HCT116 (cell line): ENCODE measurements around the gene PDE4D. TPM values are rescaled to one million over a fixed set of nuclear protein-coding genes. Genes with fewer than 3 reads are reported as not detected.

Source experiments
- ATAC-seq: fragments of 200-7000 bp; cut with Tn5 transposase; 2 replicates; pipeline ENCODE4 v1.9.1; 2020; ENCODE audit warnings: mild to moderate bottlenecking, moderate library complexity
- BruUV-seq: library from RNA; stranded (reverse); fragments of 400-500 nt; replicated peaks from 2 replicates; lab custom pipeline; 2021; lab: Mats Ljungman, UMichigan
- CTCF ChIA-PET: fragments of 300-600 bp; sonication (Branson Sonifier 250); formaldehyde crosslinking; loops from one replicate; lab custom pipeline; 2021; ENCODE audit warnings: antibody characterized with exemption; lab: Charles Lee
- POLR2A ChIA-PET: fragments of 300-600, 350-600 bp; sonication (Branson Sonifier 250); formaldehyde crosslinking; loops from one replicate; lab custom pipeline; 2021; ENCODE audit warnings: antibody characterized with exemption; lab: Charles Lee
- RAD21 ChIA-PET, 2 experiments: fragments of 300-600 bp; sonication (Branson Sonifier 250); formaldehyde crosslinking; loops; one replicate each; lab custom pipeline; 2023; ENCODE audit warnings: low total read pairs in 2 of 2; ENCODE audit not compliant: uncharacterized antibody in 2 of 2, unreplicated experiment in 2 of 2, low non-redundant PET in 1 of 2; lab: Charles Lee
- DNase-seq: peaks from one replicate; pipeline ENCODE4 v3.0.0-alpha.2; 2010; ENCODE audit warnings: low read depth, low spot score
- H2AFZ ChIP-seq: fragments of 200-600 bp; shearing (Covaris generic), sonication (generic); 2 replicates; pipeline ENCODE4 v1.6.1; 2017; ENCODE audit warnings: low read depth, mixed run types, mixed read lengths, antibody characterized with exemption, low read length; ENCODE audit not compliant: poor library complexity, severe bottlenecking
- H3K27ac ChIP-seq: 2 replicates; pipeline ENCODE4 v1.5.1; 2012; ENCODE audit warnings: low read depth, low read length
- H3K27me3 ChIP-seq: fragments of 200-600 bp; sonication (generic); 2 replicates; pipeline ENCODE4 v1.6.1; 2016; ENCODE audit warnings: mixed run types, low read length, mixed read lengths; ENCODE audit not compliant: insufficient read depth
- H3K36me3 ChIP-seq, 2 experiments: fragments of 200-500 bp in 1 of 2; fragments of 200-600 bp in 1 of 2; sonication (Bioruptor generic) in 1 of 2; sonication (generic) in 1 of 2; 2 replicates each; pipeline versions ENCODE4 v1.5.1 to v1.6.1; 2014 to 2016; ENCODE audit warnings: low read length in 2 of 2, inconsistent platforms in 1 of 2, mixed read lengths in 1 of 2, mixed run types in 1 of 2; ENCODE audit not compliant: insufficient read depth in 2 of 2, control insufficient read depth in 1 of 2
- H3K4me1 ChIP-seq, 2 experiments: fragments of 200-600 bp in 1 of 2; sonication (generic) in 1 of 2; 2 replicates each; pipeline versions ENCODE4 v1.5.1 to v1.6.1; 2012 to 2017; ENCODE audit warnings: low read length in 2 of 2, inconsistent platforms in 1 of 2, mild to moderate bottlenecking in 1 of 2, mixed read lengths in 1 of 2, mixed run types in 1 of 2, moderate library complexity in 1 of 2; ENCODE audit not compliant: insufficient read depth in 2 of 2, control insufficient read depth in 1 of 2
- H3K4me2 ChIP-seq: fragments of 200-600 bp; sonication (generic); 2 replicates; pipeline ENCODE4 v1.6.1; 2017; ENCODE audit warnings: mixed run types, low read length, mixed read lengths
- H3K4me3 ChIP-seq, 2 experiments: fragments of 200-600 bp in 1 of 2; sonication (generic) in 1 of 2; replicated peaks in 1 of 2; 2 replicates each; pipeline ENCODE4 v1.5.1; 2011 to 2016; ENCODE audit warnings: low read length in 2 of 2, control low read depth in 1 of 2, low read depth in 1 of 2, mild to moderate bottlenecking in 1 of 2, mixed read lengths in 1 of 2, mixed run types in 1 of 2
- H3K79me2 ChIP-seq: fragments of 200-600 bp; sonication (generic); 2 replicates; pipeline ENCODE4 v1.6.1; 2017; ENCODE audit warnings: mild to moderate bottlenecking, mixed run types, low read length, moderate library complexity, mixed read lengths; ENCODE audit not compliant: insufficient read depth
- H3K9ac ChIP-seq: fragments of 200-600 bp; sonication (generic); 2 replicates; pipeline ENCODE4 v1.6.1; 2016; ENCODE audit warnings: low read length, mixed read lengths
- H3K9me2 ChIP-seq: fragments of 200-600 bp; sonication (generic), shearing (Covaris generic); 2 replicates; pipeline ENCODE4 v1.6.1; 2017; ENCODE audit warnings: mixed run types, mild to moderate bottlenecking, moderate library complexity; ENCODE audit not compliant: insufficient read depth
- H3K9me3 ChIP-seq, 2 experiments: fragments of 200-500 bp in 1 of 2; fragments of 200-600 bp in 1 of 2; sonication (Bioruptor generic) in 1 of 2; sonication (generic) in 1 of 2; 2 replicates each; pipeline ENCODE4 v1.6.1; 2014 to 2017; ENCODE audit warnings: low read length in 2 of 2, mixed read lengths in 2 of 2, inconsistent platforms in 1 of 2, low read depth in 1 of 2, mild to moderate bottlenecking in 1 of 2, mixed run types in 1 of 2, moderate library complexity in 1 of 2; ENCODE audit not compliant: control insufficient read depth in 1 of 2, insufficient read depth in 1 of 2
- H4K20me1 ChIP-seq: fragments of 200-600 bp; sonication (generic), shearing (Covaris generic); 2 replicates; pipeline ENCODE4 v1.6.1; 2017; ENCODE audit warnings: mixed run types, mild to moderate bottlenecking, moderate library complexity; ENCODE audit not compliant: insufficient read depth
- ATF3 ChIP-seq: IDR thresholded peaks from 2 replicates; pipeline ENCODE4 v1.6.1; 2012
- CBX3 ChIP-seq: IDR thresholded peaks from 2 replicates; pipeline ENCODE4 v1.6.1; 2012; ENCODE audit warnings: low read depth
- ELF1 ChIP-seq: IDR thresholded peaks from 2 replicates; pipeline ENCODE4 v1.6.1; 2012; ENCODE audit warnings: low read depth, borderline replicate concordance
- EZH2phosphoT487 ChIP-seq: fragments of 200-600 bp; IDR thresholded peaks from 2 replicates; pipeline ENCODE4 v1.6.1; 2018; ENCODE audit warnings: antibody characterized with exemption, borderline replicate concordance
- POLR2A ChIP-seq: IDR thresholded peaks from 2 replicates; pipeline ENCODE4 v1.7.0; 2011; ENCODE audit warnings: borderline replicate concordance; ENCODE audit not compliant: insufficient read depth, insufficient read length; ENCODE audit errors: extremely low read depth
- POLR2AphosphoS5 ChIP-seq: IDR thresholded peaks from 2 replicates; pipeline ENCODE4 v1.6.1; 2011; ENCODE audit warnings: mild to moderate bottlenecking, low read depth, low read length, moderate library complexity
- RAD21 ChIP-seq: IDR thresholded peaks from 2 replicates; pipeline ENCODE4 v1.6.1; 2012; ENCODE audit warnings: low read depth, mild to moderate bottlenecking
- REST ChIP-seq: IDR thresholded peaks from 2 replicates; pipeline ENCODE4 v1.6.1; 2012; ENCODE audit warnings: low read depth
- SIN3A ChIP-seq: IDR thresholded peaks from 2 replicates; pipeline ENCODE4 v1.6.1; 2012; ENCODE audit warnings: low read depth
- SP1 ChIP-seq: IDR thresholded peaks from 2 replicates; pipeline ENCODE4 v1.6.1; 2012; ENCODE audit warnings: low read depth
- SRF ChIP-seq: IDR thresholded peaks from 2 replicates; pipeline ENCODE4 v1.6.1; 2012; ENCODE audit warnings: low read depth
- TCF7L2 ChIP-seq: IDR thresholded peaks from 2 replicates; pipeline ENCODE4 v1.7.0; 2011; ENCODE audit warnings: borderline replicate concordance, inconsistent platforms; ENCODE audit not compliant: insufficient read depth, insufficient read length; ENCODE audit errors: extremely low read depth
- YY1 ChIP-seq: IDR thresholded peaks from 2 replicates; pipeline ENCODE4 v1.6.1; 2011; ENCODE audit warnings: low read length, low read depth, moderate library complexity, mild to moderate bottlenecking; ENCODE audit not compliant: insufficient replicate concordance; ENCODE audit errors: extremely low read depth
- ZNF274 ChIP-seq: fragments of 200-500 bp; sonication (Bioruptor generic); IDR thresholded peaks from 2 replicates; pipeline ENCODE4 v1.6.1; 2014; ENCODE audit warnings: mild to moderate bottlenecking, low read depth, low read length, inconsistent platforms
- intact Hi-C: fragments of 100-400 bp; cut with micrococcal nuclease; formaldehyde crosslinking; loops from 2 replicates; pipeline ENCODE4 v1.10.0; 2022
- total RNA-seq: library from RNA; stranded (reverse); gene quantifications from one replicate; pipeline ENCODE4 v1.2.1, GENCODE V29; 2021; ENCODE audit not compliant: unreplicated experiment
- TF ChIP-seq, protein P1 (sequence below): IDR thresholded peaks from 2 replicates; pipeline ENCODE4 v1.6.1; 2011; ENCODE audit warnings: mild to moderate bottlenecking, low read length, moderate library complexity; ENCODE audit not compliant: insufficient replicate concordance; ENCODE audit errors: extremely low read depth
- TF ChIP-seq, protein P2 (sequence below): IDR thresholded peaks from 2 replicates; pipeline ENCODE4 v1.6.1; 2012

Gene PDE4D
- total RNA-seq, 1 experiment from 2014 or later, result 1.1 TPM

GRCh38 chr5:59249160-59249559 lies 644.4 kb downstream of the PDE4D start:
- ChIA-PET CTCF (no interaction called here), RAD21 (no interaction called here), POLR2A (no interaction called here)
- Histone ChIP-seq H3K4me2 (no peak overlapping the region), H3K36me3 (no peaks in the 10 kb centered on the region), H3K79me2 (no peaks in the 10 kb centered on the region), H3K4me3 (no peak overlapping the region), H3K9me3 (no peaks in the 10 kb centered on the region), H3K4me1 (no peaks in the 10 kb centered on the region), H3K27ac (no peak overlapping the region), H2AFZ (no peak overlapping the region), H4K20me1 (no peaks in the 10 kb centered on the region), H3K9me2 (no peaks in the 10 kb centered on the region), H3K27me3 (peaks cover 4% of the 10 kb centered on the region; the same call in 1 of the 2 replicates), H3K9ac (no peak overlapping the region)
- ATAC-seq (no peak), DNase-seq (no peak)
- no TSS peak for BruUV-seq
- intact Hi-C loops, result no loop called here
- TF ChIP-seq SP1 (no peak), RAD21 (no peak), SRF (no peak), EZH2phosphoT487 (no peak), SIN3A (no peak), TCF7L2 (no peak), ELF1 (no peak), CBX3 (no peak), REST (no peak), POLR2A (no peak), ZNF274 (no peak), YY1 (no peak), POLR2AphosphoS5 (no peak), ATF3 (no peak)
- TF ChIP-seq, protein P1, sequence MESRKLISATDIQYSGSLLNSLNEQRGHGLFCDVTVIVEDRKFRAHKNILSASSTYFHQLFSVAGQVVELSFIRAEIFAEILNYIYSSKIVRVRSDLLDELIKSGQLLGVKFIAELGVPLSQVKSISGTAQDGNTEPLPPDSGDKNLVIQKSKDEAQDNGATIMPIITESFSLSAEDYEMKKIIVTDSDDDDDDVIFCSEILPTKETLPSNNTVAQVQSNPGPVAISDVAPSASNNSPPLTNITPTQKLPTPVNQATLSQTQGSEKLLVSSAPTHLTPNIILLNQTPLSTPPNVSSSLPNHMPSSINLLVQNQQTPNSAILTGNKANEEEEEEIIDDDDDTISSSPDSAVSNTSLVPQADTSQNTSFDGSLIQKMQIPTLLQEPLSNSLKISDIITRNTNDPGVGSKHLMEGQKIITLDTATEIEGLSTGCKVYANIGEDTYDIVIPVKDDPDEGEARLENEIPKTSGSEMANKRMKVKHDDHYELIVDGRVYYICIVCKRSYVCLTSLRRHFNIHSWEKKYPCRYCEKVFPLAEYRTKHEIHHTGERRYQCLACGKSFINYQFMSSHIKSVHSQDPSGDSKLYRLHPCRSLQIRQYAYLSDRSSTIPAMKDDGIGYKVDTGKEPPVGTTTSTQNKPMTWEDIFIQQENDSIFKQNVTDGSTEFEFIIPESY, result no peak
- TF ChIP-seq, protein P2, sequence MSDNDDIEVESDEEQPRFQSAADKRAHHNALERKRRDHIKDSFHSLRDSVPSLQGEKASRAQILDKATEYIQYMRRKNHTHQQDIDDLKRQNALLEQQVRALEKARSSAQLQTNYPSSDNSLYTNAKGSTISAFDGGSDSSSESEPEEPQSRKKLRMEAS, result no peak
